GM21619 (cell line): ENCODE results near the gene CALD1.

Source experiments
- ATAC-seq: cut with Tn5 transposase; IDR thresholded peaks from one replicate; pipeline ENCODE4 v1.9.1; 2021; ENCODE audit not compliant: unreplicated experiment

The CALD1 gene

GRCh38 chr7:134778941-134779740 lies at the start of gene CALD1:
TSS of gene CALD1 (plus strand) at chr7:134779634. CDS start at chr7:134867734, 88,100 bp downstream.
- no peak for ATAC-seq

- no peak for ATAC-seq
Measured at GRCh38 chr7:134729895-134730294, 49.5 kb upstream of the CALD1 start.

- no peak for ATAC-seq
Measured at GRCh38 chr7:134730411-134730829, 49.0 kb upstream of the CALD1 start.

GRCh38 chr7:134731616-134732015 lies 47.8 kb upstream of the CALD1 start:
- ATAC-seq: no peak

GRCh38 chr7:134732728-134733127 lies 46.7 kb upstream of the CALD1 start:
- ATAC-seq: no peak

- ATAC-seq: no peak
Measured at GRCh38 chr7:134736381-134736780, 43.1 kb upstream of the CALD1 start.

- ATAC-seq: no peak
Measured at GRCh38 chr7:134737566-134738345, 41.7 kb upstream of the CALD1 start.

- ATAC-seq: no peak
Measured at GRCh38 chr7:134739362-134739761, 40.1 kb upstream of the CALD1 start.

GRCh38 chr7:134740376-134740775 lies 39.1 kb upstream of the CALD1 start:
- ATAC-seq: no peak

GRCh38 chr7:134741907-134742635 lies 37.4 kb upstream of the CALD1 start:
- ATAC-seq: no peak

- ATAC-seq: no peak
Measured at GRCh38 chr7:134742688-134743350, 36.6 kb upstream of the CALD1 start.

GRCh38 chr7:134744569-134744968 lies 34.9 kb upstream of the CALD1 start:
- no peak for ATAC-seq

GRCh38 chr7:134747326-134747725 lies 32.1 kb upstream of the CALD1 start:
- ATAC-seq: no peak

- peak; percentile 65 for ATAC-seq
Measured at GRCh38 chr7:134750083-134751062, 29.1 kb upstream of the CALD1 start.

GRCh38 chr7:134752006-134752760 lies 27.3 kb upstream of the CALD1 start:
- ATAC-seq: no peak

- ATAC-seq: no peak
Measured at GRCh38 chr7:134755422-134756022, 23.9 kb upstream of the CALD1 start.

- no peak for ATAC-seq
Measured at GRCh38 chr7:134757938-134758337, 21.5 kb upstream of the CALD1 start.

- ATAC-seq: no peak
Measured at GRCh38 chr7:134758981-134759380, 20.5 kb upstream of the CALD1 start.

GRCh38 chr7:134761266-134761665 lies 18.2 kb upstream of the CALD1 start:
- no peak for ATAC-seq
